Activated CD8-positive, alpha-beta memory T cell treated with anti-CD3 and anti-CD28 coated beads, Interleukin-2, amount 10 ng/mL, durations not matched to agents 7 days and 5 days (primary cell): Measurements from ENCODE around the gene ESPL1. TPM values are rescaled to one million over a fixed set of nuclear protein-coding genes. Genes with fewer than 3 reads are reported as not detected.

Experiments
- ATAC-seq: fragments of 150-1000 bp; cut with Tn5 transposase; one replicate; pipeline ENCODE4 v1.10.0; 2021; ENCODE audit warnings: moderate library complexity
- CTCF ChIA-PET: fragments of 350-600 bp; sonication (Branson Sonifier 250); formaldehyde crosslinking; loops from one replicate; lab custom pipeline; 2021; ENCODE audit warnings: antibody characterized with exemption; lab: Charles Lee
- DNase-seq: peaks from one replicate; pipeline ENCODE4 v3.0.0-alpha.2; 2020
- H3K27ac Mint-ChIP-seq: one replicate; pipeline ENCODE4 v1.8.0; 2021; ENCODE audit warnings: mild to moderate bottlenecking, mixed read lengths
- H3K27me3 Mint-ChIP-seq: one replicate; pipeline ENCODE4 v1.8.0; 2021; ENCODE audit warnings: mixed read lengths
- H3K36me3 Mint-ChIP-seq: one replicate; pipeline ENCODE4 v1.8.0; 2021; ENCODE audit warnings: mild to moderate bottlenecking, mixed read lengths
- H3K4me1 Mint-ChIP-seq: one replicate; pipeline ENCODE4 v1.8.0; 2021; ENCODE audit warnings: mixed read lengths
- H3K4me3 Mint-ChIP-seq: one replicate; pipeline ENCODE4 v1.8.0; 2021; ENCODE audit warnings: mild to moderate bottlenecking, moderate library complexity, mixed read lengths
- H3K9me3 Mint-ChIP-seq: one replicate; pipeline ENCODE4 v1.8.0; 2022; ENCODE audit warnings: low read depth, mixed read lengths
- total RNA-seq, 2 experiments: library from RNA; stranded (reverse); gene quantifications; one replicate each; pipeline ENCODE4 v1.2.3, GENCODE V29; 2021

The ESPL1 gene
- total RNA-seq, 2 experiments from 2014 or later, result 99.0 to 137 TPM

GRCh38 chr12:53299454-53300180 is 31.5 kb downstream of the ESPL1 start, which contains the start of gene MYG1:
Gene MYG1 (plus strand): TSS chr12:53299695. CDS start chr12:53299738, 43 bp downstream.
- CTCF ChIA-PET, result interaction anchor here (0.9 to 7.4 kb wide), 14 partner anchors 11 to 141 kb away, joined by 3 to 83 read pairs (median 4); partner anchors contain the start of genes AAAS and ITGB7
- Mint-ChIP-seq H3K36me3 (peaks cover 34% of the 10 kb centered on the region), H3K4me3 (peak within 1 kb of the TSS; percentile 81), H3K27ac (peak within 1 kb of the TSS; percentile 83), H3K27me3 (no peaks in the 10 kb centered on the region), H3K9me3 (no peaks in the 10 kb centered on the region), H3K4me1 (peaks cover 64% of the 10 kb centered on the region)
- peak; percentile 94 for DNase-seq
- ATAC-seq, result peak; percentile 72

GRCh38 chr12:53300187-53300586 is 32.1 kb downstream of the ESPL1 start:
- H3K9me3 Mint-ChIP-seq, result no peaks in the 10 kb centered on the region
- peak; percentile 45 for DNase-seq
- no peak for ATAC-seq

DNA sequence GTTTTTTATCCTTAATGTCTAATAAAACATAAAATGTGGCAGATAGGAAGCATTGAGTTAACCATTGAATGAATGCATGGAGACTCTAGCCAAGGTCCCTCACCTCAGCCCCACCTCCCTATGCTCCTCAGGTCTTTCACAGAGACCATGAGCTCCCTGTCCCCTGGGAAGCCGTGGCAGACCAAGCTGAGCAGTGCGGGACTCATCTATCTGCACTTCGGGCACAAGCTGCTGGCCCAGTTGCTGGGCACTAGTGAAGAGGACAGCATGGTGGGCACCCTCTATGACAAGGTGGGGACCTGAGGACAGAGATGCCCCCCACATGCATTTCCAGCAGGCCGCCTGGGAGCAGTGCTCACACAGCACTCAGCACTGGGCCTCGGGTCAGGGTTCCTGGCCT is 34.8 kb downstream of the ESPL1 start:
- CTCF ChIA-PET, result interaction anchor here (1.0 to 7.4 kb wide), 3 partner anchors 20 to 89 kb away, joined by 4 to 83 read pairs (median 5); partner anchors contain the start of gene AAAS
- DNase-seq, result no peak
- Mint-ChIP-seq H3K36me3 (peaks cover 34% of the 10 kb centered on the region), H3K4me3 (no peak overlapping the region), H3K9me3 (no peaks in the 10 kb centered on the region), H3K27me3 (no peaks in the 10 kb centered on the region), H3K27ac (peak overlapping the region; percentile 26), H3K4me1 (peaks cover 36% of the 10 kb centered on the region)
- ATAC-seq, result no peak

More at GRCh38 chr12:53300187-53300586, 32.1 kb downstream of the ESPL1 start:
- H3K4me3 Mint-ChIP-seq, result peak overlapping the region; percentile 81
- H3K27ac Mint-ChIP-seq, result peak overlapping the region; percentile 83
- CTCF ChIA-PET, result interaction anchor here (0.6 to 7.4 kb wide), 10 partner anchors 11 to 314 kb away, joined by 3 to 83 read pairs (median 4); partner anchors contain the start of genes AAAS and ITGB7
- H3K27me3 Mint-ChIP-seq, result no peaks in the 10 kb centered on the region
- H3K4me1 Mint-ChIP-seq, result peaks cover 58% of the 10 kb centered on the region
- peaks cover 32% of the 10 kb centered on the region for H3K36me3 Mint-ChIP-seq

DNA sequence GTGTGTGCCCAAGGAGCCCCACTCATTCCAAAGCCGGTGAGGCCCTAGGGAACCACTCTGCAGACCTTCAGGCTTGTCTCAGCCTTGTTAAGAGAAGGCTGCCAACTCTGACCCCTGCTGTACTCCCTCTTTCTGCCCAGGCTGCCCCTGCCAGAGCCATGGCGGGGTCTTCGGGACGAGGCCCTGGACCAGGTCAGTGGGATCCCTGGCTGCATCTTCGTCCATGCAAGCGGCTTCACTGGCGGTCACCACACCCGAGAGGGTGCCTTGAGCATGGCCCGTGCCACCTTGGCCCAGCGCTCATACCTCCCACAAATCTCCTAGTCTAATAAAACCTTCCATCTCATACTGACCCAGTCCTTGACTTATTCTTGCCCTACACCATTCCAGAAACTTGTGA is 38.7 kb downstream of the ESPL1 start:
- DNase-seq, result no peak
- no peaks in the 10 kb centered on the region for H3K9me3 Mint-ChIP-seq
- CTCF ChIA-PET, result no interaction called here
- H3K4me1 Mint-ChIP-seq, result peaks cover 9% of the 10 kb centered on the region
- no peak overlapping the region for H3K4me3 Mint-ChIP-seq
- peaks cover 31% of the 10 kb centered on the region for H3K36me3 Mint-ChIP-seq
- ATAC-seq, result no peak
- no peak overlapping the region for H3K27ac Mint-ChIP-seq
- H3K27me3 Mint-ChIP-seq, result no peaks in the 10 kb centered on the region

GRCh38 chr12:53308276-53308675 is 40.2 kb downstream of the ESPL1 start:
- H3K9me3 Mint-ChIP-seq, result no peaks in the 10 kb centered on the region
- no peak overlapping the region for H3K27ac Mint-ChIP-seq
- DNase-seq (no peak), ATAC-seq (no peak)
- no peak overlapping the region for H3K4me3 Mint-ChIP-seq
- no peaks in the 10 kb centered on the region for H3K27me3 Mint-ChIP-seq
- no peaks in the 10 kb centered on the region for H3K4me1 Mint-ChIP-seq
- CTCF ChIA-PET, result interaction anchor here (2.7 kb wide), 1 partner anchor 13 kb away, joined by 18 read pairs; the partner anchor contains the start of gene AAAS
- peaks cover 22% of the 10 kb centered on the region for H3K36me3 Mint-ChIP-seq

- no peaks in the 10 kb centered on the region for H3K9me3 Mint-ChIP-seq
- DNase-seq (no peak), ATAC-seq (no peak)
- H3K4me1 Mint-ChIP-seq, result peaks cover 6% of the 10 kb centered on the region
- no peaks in the 10 kb centered on the region for H3K27me3 Mint-ChIP-seq
- peaks cover 18% of the 10 kb centered on the region for H3K36me3 Mint-ChIP-seq
- CTCF ChIA-PET, result no interaction called here
- no peak overlapping the region for H3K27ac Mint-ChIP-seq
- no peak overlapping the region for H3K4me3 Mint-ChIP-seq
Observed at GRCh38 chr12:53313996-53314395, 45.9 kb downstream of the ESPL1 start.

- peaks cover 37% of the 10 kb centered on the region for H3K4me1 Mint-ChIP-seq
- ATAC-seq, result no peak
- H3K36me3 Mint-ChIP-seq, result peaks cover 15% of the 10 kb centered on the region
- no peaks in the 10 kb centered on the region for H3K27me3 Mint-ChIP-seq
- CTCF ChIA-PET, result interaction anchor here (0.6 to 12.8 kb wide), 73 partner anchors 9 to 355 kb away, joined by 3 to 232 read pairs (median 5); partner anchors contain the start of genes AMHR2, ATP5MC2, CSAD and ESPL1
- H3K4me3 Mint-ChIP-seq, result peak overlapping the region; percentile 92
- DNase-seq, result no peak
- peak overlapping the region; percentile 97 for H3K27ac Mint-ChIP-seq
- H3K9me3 Mint-ChIP-seq, result no peaks in the 10 kb centered on the region
Observed at GRCh38 chr12:53320352-53321195, 52.5 kb downstream of the ESPL1 start.

DNA sequence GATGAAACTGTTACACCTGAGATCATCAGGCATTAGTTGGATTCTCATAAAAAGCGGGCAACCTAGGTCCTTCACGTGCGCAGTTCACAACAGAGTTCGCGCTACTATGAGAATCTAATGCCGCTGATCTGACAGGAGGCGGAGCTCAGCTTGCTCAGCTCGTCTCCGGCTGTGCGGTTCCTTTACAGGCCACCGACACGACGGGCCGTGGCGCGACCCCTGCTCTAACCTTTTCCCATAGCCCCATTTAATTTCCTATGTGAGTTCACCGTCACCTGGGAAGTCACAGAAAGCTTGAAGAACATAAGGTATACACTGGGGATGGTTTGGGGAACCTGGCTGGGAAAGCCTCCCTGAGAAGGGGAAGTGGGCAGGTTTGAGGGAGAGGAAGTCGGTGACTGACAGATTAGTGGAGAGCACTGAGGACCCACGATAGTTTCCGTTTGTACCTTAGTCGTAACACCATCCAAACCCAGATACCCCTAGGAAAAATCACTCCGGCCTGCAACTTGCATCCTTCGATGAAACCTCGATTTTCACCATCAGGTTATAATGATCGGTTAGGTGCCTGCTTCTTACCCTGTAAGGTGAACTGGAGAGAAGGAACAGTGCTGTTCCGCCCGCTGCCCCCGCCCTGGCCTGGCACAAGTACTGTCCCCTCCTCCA is 56.1 kb downstream of the ESPL1 start:
- DNase-seq (peak; percentile 83), ATAC-seq (peak; percentile 28)
- Mint-ChIP-seq H3K36me3 (peaks cover 3% of the 10 kb centered on the region), H3K9me3 (no peaks in the 10 kb centered on the region), H3K4me1 (peaks cover 37% of the 10 kb centered on the region), H3K27ac (peak overlapping the region; percentile 97), H3K27me3 (peaks cover 13% of the 10 kb centered on the region), H3K4me3 (peak overlapping the region; percentile 90)
- CTCF ChIA-PET, result interaction anchor here (0.5 to 12.8 kb wide), 31 partner anchors 9 to 239 kb away, joined by 3 to 232 read pairs (median 6); partner anchors contain the start of genes ESPL1, ITGB7, MAP3K12 and MYG1

DNA sequence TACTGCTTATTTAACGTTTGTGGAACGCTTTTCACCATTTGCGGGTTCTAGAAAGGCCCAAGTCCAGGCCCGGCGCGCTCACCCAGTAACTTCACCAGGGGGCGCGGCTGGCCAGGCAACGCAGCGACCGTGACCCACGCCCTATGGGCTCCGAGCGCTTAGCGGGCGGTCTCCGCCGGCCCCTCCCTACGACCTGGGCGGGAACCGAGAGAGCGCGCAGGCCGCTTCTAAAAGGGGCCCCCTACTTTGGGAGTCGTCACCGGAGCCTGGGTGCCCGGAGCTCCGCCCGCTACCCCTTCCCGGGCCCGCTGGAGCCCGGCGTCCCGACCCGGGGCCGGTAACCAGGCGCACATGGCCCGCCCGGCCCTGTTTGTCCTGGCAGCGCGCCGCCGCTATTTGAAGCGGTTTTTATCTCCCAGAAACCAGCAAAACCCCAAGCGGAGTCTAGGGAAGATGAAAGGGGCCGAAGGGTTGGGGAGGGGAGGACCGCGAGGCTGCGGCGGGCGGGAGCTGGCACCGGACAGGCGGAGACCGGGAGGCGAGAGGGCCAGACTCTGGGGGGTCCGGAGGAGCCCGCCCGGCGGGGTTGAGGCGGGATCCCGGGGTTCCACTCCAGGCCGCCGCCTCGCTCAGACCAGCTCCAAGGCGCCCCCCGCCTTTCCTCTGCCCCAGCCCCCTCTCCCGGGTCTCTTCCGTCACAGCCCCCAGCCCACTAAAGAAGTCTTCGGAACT is 56.8 kb downstream of the ESPL1 start:
- Mint-ChIP-seq H3K4me3 (peak overlapping the region; percentile 90), H3K9me3 (no peaks in the 10 kb centered on the region), H3K4me1 (peaks cover 35% of the 10 kb centered on the region), H3K27ac (peak overlapping the region; percentile 97), H3K36me3 (peaks cover 2% of the 10 kb centered on the region), H3K27me3 (peaks cover 13% of the 10 kb centered on the region)
- peak; percentile 95 for DNase-seq
- CTCF ChIA-PET, result interaction anchor here (0.8 to 12.8 kb wide), 27 partner anchors 8 to 239 kb away, joined by 3 to 232 read pairs (median 6); partner anchors contain the start of genes ESPL1, ITGB7, MYG1 and PFDN5
- peak; percentile 70 for ATAC-seq

DNA sequence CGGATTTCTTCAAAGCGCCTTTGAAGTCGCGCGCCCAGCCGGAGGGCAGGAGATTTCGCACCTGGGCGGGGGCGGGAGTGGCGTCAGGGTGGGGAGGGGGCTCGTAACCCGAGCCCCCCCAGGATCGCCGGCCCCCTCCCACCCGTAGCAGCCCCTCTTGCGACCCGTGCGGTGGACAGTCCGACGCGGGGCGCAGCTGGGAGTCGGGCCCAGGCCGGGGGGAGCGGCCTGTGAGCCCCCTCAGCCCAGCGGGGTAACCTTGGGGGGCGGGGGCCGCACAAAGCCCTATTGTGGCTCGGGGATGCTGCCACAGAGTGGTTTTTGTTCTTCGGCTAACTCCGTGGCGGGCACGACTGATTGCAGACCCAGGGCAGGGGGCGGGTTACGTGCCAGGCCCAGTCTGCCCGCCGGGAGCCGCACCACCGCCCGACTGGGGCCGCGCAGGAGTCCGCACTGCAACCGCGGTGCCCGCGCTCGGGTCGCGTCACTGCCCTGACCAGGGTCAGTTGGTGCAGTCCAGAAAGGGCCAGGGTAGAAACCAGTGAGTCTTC is 57.5 kb downstream of the ESPL1 start:
- Mint-ChIP-seq H3K9me3 (no peaks in the 10 kb centered on the region), H3K4me1 (peaks cover 29% of the 10 kb centered on the region), H3K36me3 (no peaks in the 10 kb centered on the region), H3K27me3 (peaks cover 17% of the 10 kb centered on the region), H3K4me3 (peak overlapping the region; percentile 90), H3K27ac (peak overlapping the region; percentile 66)
- ATAC-seq, result no peak
- CTCF ChIA-PET, result interaction anchor here (0.8 to 12.8 kb wide), 23 partner anchors 8 to 223 kb away, joined by 3 to 232 read pairs (median 7); partner anchors contain the start of genes ESPL1, ITGB7, MYG1 and PFDN5
- peak; percentile 49 for DNase-seq

GRCh38 chr12:53326460-53327185 is 58.5 kb downstream of the ESPL1 start:
- CTCF ChIA-PET, result interaction anchor here (1.1 to 12.8 kb wide), 12 partner anchors 9 to 214 kb away, joined by 3 to 232 read pairs (median 7); partner anchors contain the start of gene SP1
- peaks cover 19% of the 10 kb centered on the region for H3K4me1 Mint-ChIP-seq
- ATAC-seq, result no peak

More at GRCh38 chr12:53326460-53327185, 58.5 kb downstream of the ESPL1 start:
- peak overlapping the region; percentile 90 for H3K4me3 Mint-ChIP-seq
- H3K36me3 Mint-ChIP-seq, result no peaks in the 10 kb centered on the region
- no peak overlapping the region for H3K27ac Mint-ChIP-seq
- DNase-seq, result no peak
- H3K9me3 Mint-ChIP-seq, result no peaks in the 10 kb centered on the region
- peaks cover 18% of the 10 kb centered on the region for H3K27me3 Mint-ChIP-seq
